Measurements from ENCODE around the gene GREM1. TPM values are rescaled to one million over a fixed set of nuclear protein-coding genes. Genes with fewer than 3 reads are reported as not detected.

GREM1 gene
- total and polyA plus RNA-seq, 2 experiments from 2014 or later, result 0.27 to 1.0 TPM

GRCh38 chr15:32775103-32775502 is 57.3 kb downstream of the GREM1 start:
- H3K27ac Mint-ChIP-seq, result no peak overlapping the region
- H4K20me1 ChIP-seq (replicated peaks; ENCODE audit: insufficient read depth), result no peaks in the 10 kb centered on the region

More at GRCh38 chr15:32775103-32775502, 57.3 kb downstream of the GREM1 start:
- Mint-ChIP-seq H3K4me3 (no peak overlapping the region), H3K4me1 (no peaks in the 10 kb centered on the region), H3K9me3 (peaks cover 8% of the 10 kb centered on the region; the same call in 2 of the 3 replicates), H3K27me3 (ENCODE audit: insufficient read depth, low read depth, poor library complexity) (peaks cover 4% of the 10 kb centered on the region), H3K36me3 (ENCODE audit: low read depth) (peaks cover 3% of the 10 kb centered on the region; the same call in 1 of the 3 replicates)
- Histone ChIP-seq H3K27ac (ENCODE audit: low read depth) (no peak overlapping the region), H3K27me3 (ENCODE audit: insufficient read depth) (no peaks in the 10 kb centered on the region), H3K36me3 (ENCODE audit: insufficient read depth) (no peaks in the 10 kb centered on the region), H3K9me2 (ENCODE audit: insufficient read depth) (peaks cover 12% of the 10 kb centered on the region), H3K4me1 (ENCODE audit: insufficient read depth) (no peaks in the 10 kb centered on the region), H2AFZ (no peak overlapping the region), H3K4me3 (no peak overlapping the region), H3K79me2 (replicated peaks; ENCODE audit: insufficient read depth) (no peaks in the 10 kb centered on the region), H3F3A (replicated peaks; ENCODE audit: low read depth) (no peaks in the 10 kb centered on the region), H3K4me2 (no peak overlapping the region)
- DNase-seq (ENCODE audit: low spot score) (no peak), ATAC-seq (no peak)
- TF ChIP-seq ZNF114 (CRISPR knock-in tag; IDR thresholded peaks at IDR 0.05) (no peak), ZNF331 (CRISPR knock-in tag; IDR thresholded peaks at IDR 0.05; ENCODE audit: low read depth) (no peak), NANOG (IDR thresholded peaks at IDR 0.05; ENCODE audit: borderline replicate concordance) (no peak), STAT1 (IDR thresholded peaks at IDR 0.05; ENCODE audit: unreplicated experiment) (no peak), EZH2 (IDR thresholded peaks at IDR 0.05; ENCODE audit: low read depth, unreplicated experiment) (no peak)
- TF ChIP-seq, protein P1, sequence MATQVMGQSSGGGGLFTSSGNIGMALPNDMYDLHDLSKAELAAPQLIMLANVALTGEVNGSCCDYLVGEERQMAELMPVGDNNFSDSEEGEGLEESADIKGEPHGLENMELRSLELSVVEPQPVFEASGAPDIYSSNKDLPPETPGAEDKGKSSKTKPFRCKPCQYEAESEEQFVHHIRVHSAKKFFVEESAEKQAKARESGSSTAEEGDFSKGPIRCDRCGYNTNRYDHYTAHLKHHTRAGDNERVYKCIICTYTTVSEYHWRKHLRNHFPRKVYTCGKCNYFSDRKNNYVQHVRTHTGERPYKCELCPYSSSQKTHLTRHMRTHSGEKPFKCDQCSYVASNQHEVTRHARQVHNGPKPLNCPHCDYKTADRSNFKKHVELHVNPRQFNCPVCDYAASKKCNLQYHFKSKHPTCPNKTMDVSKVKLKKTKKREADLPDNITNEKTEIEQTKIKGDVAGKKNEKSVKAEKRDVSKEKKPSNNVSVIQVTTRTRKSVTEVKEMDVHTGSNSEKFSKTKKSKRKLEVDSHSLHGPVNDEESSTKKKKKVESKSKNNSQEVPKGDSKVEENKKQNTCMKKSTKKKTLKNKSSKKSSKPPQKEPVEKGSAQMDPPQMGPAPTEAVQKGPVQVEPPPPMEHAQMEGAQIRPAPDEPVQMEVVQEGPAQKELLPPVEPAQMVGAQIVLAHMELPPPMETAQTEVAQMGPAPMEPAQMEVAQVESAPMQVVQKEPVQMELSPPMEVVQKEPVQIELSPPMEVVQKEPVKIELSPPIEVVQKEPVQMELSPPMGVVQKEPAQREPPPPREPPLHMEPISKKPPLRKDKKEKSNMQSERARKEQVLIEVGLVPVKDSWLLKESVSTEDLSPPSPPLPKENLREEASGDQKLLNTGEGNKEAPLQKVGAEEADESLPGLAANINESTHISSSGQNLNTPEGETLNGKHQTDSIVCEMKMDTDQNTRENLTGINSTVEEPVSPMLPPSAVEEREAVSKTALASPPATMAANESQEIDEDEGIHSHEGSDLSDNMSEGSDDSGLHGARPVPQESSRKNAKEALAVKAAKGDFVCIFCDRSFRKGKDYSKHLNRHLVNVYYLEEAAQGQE (IDR thresholded peaks at IDR 0.05; ENCODE audit: unreplicated experiment), result no peak
- TF ChIP-seq, protein P2, sequence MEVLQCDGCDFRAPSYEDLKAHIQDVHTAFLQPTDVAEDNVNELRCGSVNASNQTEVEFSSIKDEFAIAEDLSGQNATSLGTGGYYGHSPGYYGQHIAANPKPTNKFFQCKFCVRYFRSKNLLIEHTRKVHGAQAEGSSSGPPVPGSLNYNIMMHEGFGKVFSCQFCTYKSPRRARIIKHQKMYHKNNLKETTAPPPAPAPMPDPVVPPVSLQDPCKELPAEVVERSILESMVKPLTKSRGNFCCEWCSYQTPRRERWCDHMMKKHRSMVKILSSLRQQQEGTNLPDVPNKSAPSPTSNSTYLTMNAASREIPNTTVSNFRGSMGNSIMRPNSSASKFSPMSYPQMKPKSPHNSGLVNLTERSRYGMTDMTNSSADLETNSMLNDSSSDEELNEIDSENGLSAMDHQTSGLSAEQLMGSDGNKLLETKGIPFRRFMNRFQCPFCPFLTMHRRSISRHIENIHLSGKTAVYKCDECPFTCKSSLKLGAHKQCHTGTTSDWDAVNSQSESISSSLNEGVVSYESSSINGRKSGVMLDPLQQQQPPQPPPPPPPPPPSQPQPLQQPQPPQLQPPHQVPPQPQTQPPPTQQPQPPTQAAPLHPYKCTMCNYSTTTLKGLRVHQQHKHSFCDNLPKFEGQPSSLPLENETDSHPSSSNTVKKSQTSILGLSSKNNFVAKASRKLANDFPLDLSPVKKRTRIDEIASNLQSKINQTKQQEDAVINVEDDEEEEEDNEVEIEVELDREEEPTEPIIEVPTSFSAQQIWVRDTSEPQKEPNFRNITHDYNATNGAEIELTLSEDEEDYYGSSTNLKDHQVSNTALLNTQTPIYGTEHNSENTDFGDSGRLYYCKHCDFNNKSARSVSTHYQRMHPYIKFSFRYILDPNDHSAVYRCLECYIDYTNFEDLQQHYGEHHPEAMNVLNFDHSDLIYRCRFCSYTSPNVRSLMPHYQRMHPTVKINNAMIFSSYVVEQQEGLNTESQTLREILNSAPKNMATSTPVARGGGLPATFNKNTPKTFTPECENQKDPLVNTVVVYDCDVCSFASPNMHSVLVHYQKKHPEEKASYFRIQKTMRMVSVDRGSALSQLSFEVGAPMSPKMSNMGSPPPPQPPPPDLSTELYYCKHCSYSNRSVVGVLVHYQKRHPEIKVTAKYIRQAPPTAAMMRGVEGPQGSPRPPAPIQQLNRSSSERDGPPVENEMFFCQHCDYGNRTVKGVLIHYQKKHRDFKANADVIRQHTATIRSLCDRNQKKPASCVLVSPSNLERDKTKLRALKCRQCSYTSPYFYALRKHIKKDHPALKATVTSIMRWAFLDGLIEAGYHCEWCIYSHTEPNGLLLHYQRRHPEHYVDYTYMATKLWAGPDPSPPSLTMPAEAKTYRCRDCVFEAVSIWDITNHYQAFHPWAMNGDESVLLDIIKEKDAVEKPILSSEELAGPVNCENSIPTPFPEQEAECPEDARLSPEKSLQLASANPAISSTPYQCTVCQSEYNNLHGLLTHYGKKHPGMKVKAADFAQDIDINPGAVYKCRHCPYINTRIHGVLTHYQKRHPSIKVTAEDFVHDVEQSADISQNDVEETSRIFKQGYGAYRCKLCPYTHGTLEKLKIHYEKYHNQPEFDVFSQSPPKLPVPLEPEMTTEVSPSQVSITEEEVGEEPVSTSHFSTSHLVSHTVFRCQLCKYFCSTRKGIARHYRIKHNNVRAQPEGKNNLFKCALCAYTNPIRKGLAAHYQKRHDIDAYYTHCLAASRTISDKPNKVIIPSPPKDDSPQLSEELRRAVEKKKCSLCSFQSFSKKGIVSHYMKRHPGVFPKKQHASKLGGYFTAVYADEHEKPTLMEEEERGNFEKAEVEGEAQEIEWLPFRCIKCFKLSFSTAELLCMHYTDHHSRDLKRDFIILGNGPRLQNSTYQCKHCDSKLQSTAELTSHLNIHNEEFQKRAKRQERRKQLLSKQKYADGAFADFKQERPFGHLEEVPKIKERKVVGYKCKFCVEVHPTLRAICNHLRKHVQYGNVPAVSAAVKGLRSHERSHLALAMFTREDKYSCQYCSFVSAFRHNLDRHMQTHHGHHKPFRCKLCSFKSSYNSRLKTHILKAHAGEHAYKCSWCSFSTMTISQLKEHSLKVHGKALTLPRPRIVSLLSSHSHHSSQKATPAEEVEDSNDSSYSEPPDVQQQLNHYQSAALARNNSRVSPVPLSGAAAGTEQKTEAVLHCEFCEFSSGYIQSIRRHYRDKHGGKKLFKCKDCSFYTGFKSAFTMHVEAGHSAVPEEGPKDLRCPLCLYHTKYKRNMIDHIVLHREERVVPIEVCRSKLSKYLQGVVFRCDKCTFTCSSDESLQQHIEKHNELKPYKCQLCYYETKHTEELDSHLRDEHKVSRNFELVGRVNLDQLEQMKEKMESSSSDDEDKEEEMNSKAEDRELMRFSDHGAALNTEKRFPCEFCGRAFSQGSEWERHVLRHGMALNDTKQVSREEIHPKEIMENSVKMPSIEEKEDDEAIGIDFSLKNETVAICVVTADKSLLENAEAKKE (CRISPR knock-in tag; IDR thresholded peaks at IDR 0.05), result no peak
- TF ChIP-seq, protein P3, sequence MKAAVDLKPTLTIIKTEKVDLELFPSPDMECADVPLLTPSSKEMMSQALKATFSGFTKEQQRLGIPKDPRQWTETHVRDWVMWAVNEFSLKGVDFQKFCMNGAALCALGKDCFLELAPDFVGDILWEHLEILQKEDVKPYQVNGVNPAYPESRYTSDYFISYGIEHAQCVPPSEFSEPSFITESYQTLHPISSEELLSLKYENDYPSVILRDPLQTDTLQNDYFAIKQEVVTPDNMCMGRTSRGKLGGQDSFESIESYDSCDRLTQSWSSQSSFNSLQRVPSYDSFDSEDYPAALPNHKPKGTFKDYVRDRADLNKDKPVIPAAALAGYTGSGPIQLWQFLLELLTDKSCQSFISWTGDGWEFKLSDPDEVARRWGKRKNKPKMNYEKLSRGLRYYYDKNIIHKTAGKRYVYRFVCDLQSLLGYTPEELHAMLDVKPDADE (IDR thresholded peaks at IDR 0.05), result no peak

All from GM23338 (cell line).